Uterus (tissue), 4 donors: Measurements from ENCODE around the gene IRAK1BP1. TPM values are rescaled to one million over a fixed set of nuclear protein-coding genes. Genes with fewer than 3 reads are reported as not detected.

Experiments used
- DNase-seq, 2 donors: peaks; one replicate each; pipeline ENCODE4 v3.0.0-alpha.2; 2019 to 2020
- H3K27ac ChIP-seq, 2 donors: fragments of 200-600 bp; sonication (generic); 1 replicate in 1 of 2; 2 replicates in 1 of 2; pipeline ENCODE4 v1.5.1; 2016 to 2018
- H3K27me3 ChIP-seq, 2 donors: fragments of 200-600 bp; sonication (generic); one replicate each; pipeline ENCODE4 v1.5.1; 2018 to 2019; ENCODE audit warnings: control low read depth in 1 of 2
- H3K36me3 ChIP-seq, 2 donors: fragments of 200-600 bp; sonication (generic); one replicate each; pipeline ENCODE4 v1.5.1; 2019; ENCODE audit warnings: control low read depth in 1 of 2
- H3K4me1 ChIP-seq, 2 donors: fragments of 200-600 bp; sonication (generic); one replicate each; pipeline ENCODE4 v1.5.1; 2018 to 2019; ENCODE audit warnings: control low read depth in 1 of 2
- H3K4me3 ChIP-seq, 2 donors: fragments of 200-600 bp; sonication (generic); 1 replicate in 1 of 2; 2 replicates in 1 of 2; pipeline ENCODE4 v1.5.1; 2018 to 2019; ENCODE audit warnings: mild to moderate bottlenecking in 1 of 2
- H3K9me3 ChIP-seq, 2 donors: fragments of 200-600 bp; sonication (generic); one replicate each; pipeline ENCODE4 v1.5.1; 2019; ENCODE audit warnings: control low read depth in 1 of 2
- CTCF ChIP-seq, 4 experiments: fragments of 200-600 bp in 2 of 4; fragments of 450-650 bp in 2 of 4; sonication (generic) in 2 of 4; IDR thresholded peaks; one replicate each; pipeline ENCODE4 v1.5.1; 2016 to 2019; ENCODE audit warnings: antibody characterized with exemption in 4 of 4, mild to moderate bottlenecking in 2 of 4, moderate library complexity in 1 of 4
- POLR2A ChIP-seq, 2 donors: fragments of 450-650 bp; IDR thresholded peaks; one replicate each; pipeline ENCODE4 v1.6.1; 2016; ENCODE audit warnings: antibody characterized with exemption in 2 of 2, mild to moderate bottlenecking in 1 of 2, moderate library complexity in 1 of 2
- intact Hi-C: fragments of 100-400 bp; cut with DNase I; formaldehyde crosslinking; loops from one replicate; pipeline ENCODE4 v1.15.1; 2023; ENCODE audit warnings: low total_unique reads
- total RNA-seq, 4 donors: library from RNA; depleted of rRNA in 3 of 4; stranded (reverse); fragments of >200 nt in 3 of 4; gene quantifications; one replicate each; pipeline versions ENCODE4 v1.1.0 to v1.2.4, GENCODE V29; 2014 to 2023
- donor health status: DM: yes; HTN: yes; CAD: no.

Gene IRAK1BP1
- 10 to 100 TPM in 2 of 4 donors, 1 to 10 TPM in 2; 3.2 to 20.0 (median 7.9) TPM for total RNA-seq

- TF ChIP-seq POLR2A (IDR thresholded peaks at IDR 0.05) = no peak
- TF ChIP-seq CTCF (IDR thresholded peaks at IDR 0.05) = no peak
- Histone ChIP-seq H3K27ac (peak within 1 kb of the TSS; percentile 47 to 50), H3K9me3 (no peaks in the 10 kb centered on the region), H3K36me3 (no peaks in the 10 kb centered on the region), H3K4me3 (peak within 1 kb of the TSS; percentile 81 to 93), H3K27me3 (no peaks in the 10 kb centered on the region), H3K4me1 (no peaks in the 10 kb centered on the region)
- intact Hi-C loops = no loop called here
- DNase-seq = peak; percentile 62 to 73
Observed at GRCh38 chr6:78867370-78868040, at the start of gene IRAK1BP1. Gene IRAK1BP1 (plus strand): TSS chr6:78867551. CDS start chr6:78867577, 26 bp downstream.

GRCh38 chr6:78824045-78824444 is 43.3 kb upstream of the IRAK1BP1 start:
- Histone ChIP-seq H3K36me3 (no peaks in the 10 kb centered on the region), H3K4me1 (no peaks in the 10 kb centered on the region), H3K27me3 (no peaks in the 10 kb centered on the region), H3K9me3 (peaks cover 0 to 8% of the 10 kb centered on the region in 2 donors), H3K4me3 (no peak overlapping the region), H3K27ac (no peak overlapping the region)
- TF ChIP-seq POLR2A (IDR thresholded peaks at IDR 0.05) (no peak), CTCF (IDR thresholded peaks at IDR 0.05) (no peak)
- DNase-seq = no peak
- intact Hi-C loops = no loop called here

DNA sequence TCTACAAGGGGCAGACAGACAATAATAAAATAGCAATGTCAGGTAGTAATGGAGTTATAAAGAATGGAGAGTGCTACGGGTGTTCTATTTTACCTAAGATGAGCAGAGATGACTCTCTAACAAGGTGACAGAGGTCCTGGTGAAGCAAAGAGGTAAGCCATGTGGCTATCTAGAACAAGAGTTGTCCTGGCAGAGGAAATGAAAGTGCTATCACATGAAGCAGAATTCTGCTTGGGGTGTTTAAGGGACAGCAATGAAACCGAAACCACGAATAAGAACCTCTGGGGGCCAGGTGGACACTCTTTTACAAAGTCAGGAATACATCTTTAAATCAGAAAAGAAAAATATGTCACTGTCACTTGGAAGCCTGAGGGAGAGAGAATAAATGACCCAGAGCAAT is 37.9 kb upstream of the IRAK1BP1 start:
- Histone ChIP-seq H3K9me3 (no peaks in the 10 kb centered on the region), H3K27me3 (no peaks in the 10 kb centered on the region), H3K27ac (no peak overlapping the region), H3K4me3 (no peak overlapping the region), H3K36me3 (no peaks in the 10 kb centered on the region), H3K4me1 (no peaks in the 10 kb centered on the region)
- no peak for DNase-seq
- TF ChIP-seq POLR2A (IDR thresholded peaks at IDR 0.05) (no peak), CTCF (IDR thresholded peaks at IDR 0.05) (no peak)
- intact Hi-C loops = no loop called here

GRCh38 chr6:78830805-78831204 is 36.5 kb upstream of the IRAK1BP1 start:
- Histone ChIP-seq H3K4me1 (no peaks in the 10 kb centered on the region), H3K4me3 (no peak overlapping the region), H3K36me3 (no peaks in the 10 kb centered on the region), H3K27ac (no peak overlapping the region), H3K9me3 (no peaks in the 10 kb centered on the region), H3K27me3 (no peaks in the 10 kb centered on the region)
- intact Hi-C loops = no loop called here
- TF ChIP-seq CTCF (IDR thresholded peaks at IDR 0.05) = no peak
- TF ChIP-seq POLR2A (IDR thresholded peaks at IDR 0.05) = no peak
- no peak for DNase-seq

DNA sequence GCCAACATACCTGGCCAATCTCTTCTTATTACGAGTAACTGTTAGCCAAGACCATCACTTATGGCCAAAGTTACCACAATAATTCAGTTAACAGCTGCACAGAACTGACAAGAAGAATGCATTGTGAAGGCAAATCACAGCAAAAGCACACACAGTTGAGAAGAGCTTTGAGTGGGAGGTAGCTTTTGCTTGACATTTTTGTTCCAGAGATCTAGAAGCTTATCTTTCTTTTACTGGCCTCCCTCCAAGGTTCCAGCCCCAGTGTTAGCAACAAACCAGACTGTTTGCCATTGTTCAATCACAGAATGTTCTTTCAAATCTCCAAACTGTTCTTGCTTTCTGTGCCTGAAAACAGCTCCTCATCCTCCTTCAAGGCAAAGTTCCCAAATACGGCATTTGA is 35.9 kb upstream of the IRAK1BP1 start:
- no peak overlapping the region for H3K4me3 ChIP-seq
- no peaks in the 10 kb centered on the region for H3K36me3 ChIP-seq
- H3K27me3 ChIP-seq = no peaks in the 10 kb centered on the region
- H3K4me1 ChIP-seq = no peaks in the 10 kb centered on the region
- intact Hi-C loops = no loop called here
- peak in 1 of 2 donors; percentile 34 for DNase-seq
- no peak overlapping the region for H3K27ac ChIP-seq
- no peaks in the 10 kb centered on the region for H3K9me3 ChIP-seq
- TF ChIP-seq POLR2A (IDR thresholded peaks at IDR 0.05) (no peak), CTCF (IDR thresholded peaks at IDR 0.05) (no peak)
